ENCODE measurements around the gene PCSK7. TPM values are rescaled to one million over a fixed set of nuclear protein-coding genes. Genes with fewer than 3 reads are reported as not detected.

PCSK7 gene
- total RNA-seq, 1 donor from 2014 or later: 14.2 TPM

DNA sequence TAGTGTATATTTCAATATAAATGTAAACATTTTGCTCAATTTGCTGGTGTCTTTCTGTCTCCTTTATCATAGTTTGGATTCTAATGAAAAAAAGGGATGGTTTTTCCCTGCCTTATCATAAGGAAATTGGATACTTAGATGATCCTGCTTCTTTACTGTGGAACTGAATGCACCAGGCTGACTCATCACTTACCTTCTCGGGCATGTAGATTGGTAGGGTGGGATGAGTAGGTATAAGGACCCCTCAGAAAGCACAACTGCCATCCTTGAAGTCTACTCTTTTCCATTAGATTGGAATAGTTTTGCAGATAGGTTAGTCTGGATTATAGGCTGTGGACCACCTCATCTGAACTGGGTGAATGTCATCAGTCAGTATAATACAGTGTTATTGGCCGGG lies 60.9 kb downstream of the PCSK7 start:
- Histone ChIP-seq H3K27ac (peak overlapping the region; percentile 85), H3F3A (ENCODE audit: low read depth) (peaks cover 48% of the 10 kb centered on the region)

DNA sequence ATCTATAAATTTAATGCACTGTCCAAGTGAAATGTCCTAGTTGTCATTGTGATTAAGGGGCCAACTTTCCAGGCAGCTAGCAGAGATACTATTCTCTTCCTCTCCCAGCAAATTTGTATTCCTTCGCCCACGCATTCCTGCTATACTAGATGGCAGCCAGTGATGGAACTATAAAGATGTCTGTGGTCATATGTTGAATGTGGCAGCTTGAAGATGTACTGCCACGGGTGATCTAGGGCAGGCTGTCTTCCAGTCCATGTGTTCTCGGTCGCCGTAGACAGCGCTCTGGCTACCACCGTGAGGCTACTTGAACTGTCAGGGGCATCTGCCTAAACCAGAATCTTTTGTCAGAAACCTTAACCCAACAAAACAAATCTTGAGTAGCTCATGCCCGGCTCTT lies 61.7 kb downstream of the PCSK7 start:
- H4K20me1 ChIP-seq (ENCODE audit: low read depth): peaks cover 60% of the 10 kb centered on the region
- H3K27me3 ChIP-seq: no peaks in the 10 kb centered on the region
- H3K79me2 ChIP-seq (ENCODE audit: low read depth): peaks cover 11% of the 10 kb centered on the region
- no peak for DNase-seq (ENCODE audit: low spot score)
- Mint-ChIP-seq H3K4me1 (peaks cover 16% of the 10 kb centered on the region), H3K27ac (no peak overlapping the region), H3K4me3 (no peak overlapping the region), H3K27me3 (ENCODE audit: insufficient read depth, low read depth) (peaks cover 2% of the 10 kb centered on the region), H3K36me3 (peaks cover 9% of the 10 kb centered on the region), H3K9me3 (no peaks in the 10 kb centered on the region)
- no peak overlapping the region for H3K4me3 ChIP-seq
- H3K4me2 ChIP-seq: no peak overlapping the region
- no peak overlapping the region for H2AFZ ChIP-seq (replicated peaks)
- no peak overlapping the region for H3K9ac ChIP-seq
- H3F3A ChIP-seq (ENCODE audit: low read depth): peaks cover 47% of the 10 kb centered on the region
- peak overlapping the region; percentile 85 for H3K27ac ChIP-seq
- H3K4me1 ChIP-seq: peaks cover 35% of the 10 kb centered on the region
- TF ChIP-seq CTCF (IDR thresholded peaks at IDR 0.05) (no peak), EZH2phosphoT487 (IDR thresholded peaks at IDR 0.05) (no peak), EZH2 (IDR thresholded peaks at IDR 0.05) (no peak)
- H3K36me3 ChIP-seq: peaks cover 8% of the 10 kb centered on the region
- H3K9me3 ChIP-seq (ENCODE audit: low read depth): no peaks in the 10 kb centered on the region

More for the DNA sequence above, 60.9 kb downstream of the PCSK7 start:
- Histone ChIP-seq H3K4me3 (no peak overlapping the region), H3K4me2 (no peak overlapping the region), H3K36me3 (peaks cover 8% of the 10 kb centered on the region), H4K20me1 (ENCODE audit: low read depth) (peaks cover 58% of the 10 kb centered on the region), H3K27me3 (no peaks in the 10 kb centered on the region), H3K9me3 (ENCODE audit: low read depth) (no peaks in the 10 kb centered on the region), H3K9ac (no peak overlapping the region), H2AFZ (replicated peaks) (no peak overlapping the region), H3K4me1 (peaks cover 35% of the 10 kb centered on the region), H3K79me2 (ENCODE audit: low read depth) (peaks cover 9% of the 10 kb centered on the region)
- Mint-ChIP-seq H3K9me3 (no peaks in the 10 kb centered on the region), H3K4me1 (peaks cover 17% of the 10 kb centered on the region), H3K27me3 (ENCODE audit: insufficient read depth, low read depth) (peaks cover 5% of the 10 kb centered on the region), H3K27ac (peak overlapping the region; percentile 21), H3K36me3 (peaks cover 5% of the 10 kb centered on the region), H3K4me3 (no peak overlapping the region)
- DNase-seq (ENCODE audit: low spot score): no peak
- TF ChIP-seq EZH2 (IDR thresholded peaks at IDR 0.05) (no peak), CTCF (IDR thresholded peaks at IDR 0.05) (no peak), EZH2phosphoT487 (IDR thresholded peaks at IDR 0.05) (no peak)

DNA sequence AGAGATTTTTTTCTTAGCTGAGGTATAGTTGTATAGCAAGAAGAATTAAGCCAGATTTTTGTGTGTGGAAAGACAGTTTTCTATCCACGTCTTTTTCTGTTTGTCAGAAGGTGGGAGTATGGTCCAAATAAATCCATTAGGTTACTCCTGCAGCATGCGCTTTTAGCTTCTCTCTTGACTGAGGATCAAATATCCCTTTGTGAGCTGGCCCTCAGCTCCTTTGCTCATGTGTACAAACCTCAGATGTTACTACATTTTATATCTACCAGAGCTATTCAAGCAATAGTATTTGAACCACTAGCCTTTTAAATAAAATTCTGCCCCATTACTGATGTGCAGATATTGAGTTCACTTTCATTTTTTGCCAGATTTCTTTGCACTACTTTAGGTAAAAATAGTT lies 62.1 kb downstream of the PCSK7 start:
- H3F3A ChIP-seq (ENCODE audit: low read depth): peaks cover 42% of the 10 kb centered on the region
- H3K4me2 ChIP-seq: no peak overlapping the region
- Mint-ChIP-seq H3K4me1 (peaks cover 14% of the 10 kb centered on the region), H3K27me3 (ENCODE audit: insufficient read depth, low read depth) (no peaks in the 10 kb centered on the region), H3K4me3 (no peak overlapping the region), H3K9me3 (no peaks in the 10 kb centered on the region), H3K36me3 (peaks cover 10% of the 10 kb centered on the region), H3K27ac (no peak overlapping the region)
- H3K27me3 ChIP-seq: no peaks in the 10 kb centered on the region
- H2AFZ ChIP-seq (replicated peaks): no peak overlapping the region
- H3K79me2 ChIP-seq (ENCODE audit: low read depth): peaks cover 14% of the 10 kb centered on the region
- H3K36me3 ChIP-seq: peaks cover 8% of the 10 kb centered on the region
- peaks cover 60% of the 10 kb centered on the region for H4K20me1 ChIP-seq (ENCODE audit: low read depth)
- H3K9ac ChIP-seq: no peak overlapping the region
- H3K27ac ChIP-seq: peak overlapping the region; percentile 8
- no peaks in the 10 kb centered on the region for H3K9me3 ChIP-seq (ENCODE audit: low read depth)
- H3K4me3 ChIP-seq: no peak overlapping the region
- DNase-seq (ENCODE audit: low spot score): no peak
- H3K4me1 ChIP-seq: peaks cover 35% of the 10 kb centered on the region
- TF ChIP-seq EZH2 (IDR thresholded peaks at IDR 0.05): no peak
- no peak for TF ChIP-seq EZH2phosphoT487 (IDR thresholded peaks at IDR 0.05)
- no peak for TF ChIP-seq CTCF (IDR thresholded peaks at IDR 0.05)

All from neural progenitor cell (in vitro differentiated cells).